Keratinocyte (primary cell): ENCODE results near the gene FABP1.

Experiments
- EZH2 ChIP-seq: IDR thresholded peaks from one replicate; pipeline ENCODE4 v1.6.1; 2012; ENCODE audit warnings: inconsistent platforms, mild to moderate bottlenecking, low read length, moderate library complexity
- TF ChIP-seq, protein P1 (sequence below), 3 experiments: IDR thresholded peaks in 1 of 3; conservative IDR thresholded peaks in 1 of 3; optimal IDR thresholded peaks in 1 of 3; 2 replicates in 2 of 3; 3 replicates in 1 of 3; pipeline versions ENCODE3 to v1.5.1; 2011; ENCODE audit warnings: low read length in 3 of 3, mild to moderate bottlenecking in 3 of 3, moderate library complexity in 2 of 3, control low read depth in 1 of 3, inconsistent platforms in 1 of 3; ENCODE audit not compliant: insufficient read depth in 2 of 3; ENCODE audit errors: extremely low read depth in 1 of 3

DNA sequence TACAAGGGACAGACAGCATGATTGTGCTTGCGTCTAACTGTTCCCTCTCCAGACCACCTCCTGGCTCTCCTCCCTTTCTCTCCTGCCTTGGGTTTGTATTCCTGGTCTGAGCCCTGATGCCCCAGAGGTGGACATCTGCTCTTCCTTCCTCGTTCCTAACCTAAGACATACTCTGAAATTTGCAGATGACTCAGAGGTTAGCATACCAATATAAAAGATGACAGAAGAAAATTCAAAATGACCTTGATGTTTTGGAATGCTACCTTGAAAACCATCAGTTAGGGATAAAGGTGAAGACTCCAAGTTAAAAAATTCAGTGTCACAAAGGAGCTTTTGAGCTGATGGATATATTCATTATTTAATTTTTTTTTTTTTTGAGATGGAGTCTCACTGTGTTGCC is 47.3 kb downstream of the FABP1 start:
- TF ChIP-seq, protein P1, sequence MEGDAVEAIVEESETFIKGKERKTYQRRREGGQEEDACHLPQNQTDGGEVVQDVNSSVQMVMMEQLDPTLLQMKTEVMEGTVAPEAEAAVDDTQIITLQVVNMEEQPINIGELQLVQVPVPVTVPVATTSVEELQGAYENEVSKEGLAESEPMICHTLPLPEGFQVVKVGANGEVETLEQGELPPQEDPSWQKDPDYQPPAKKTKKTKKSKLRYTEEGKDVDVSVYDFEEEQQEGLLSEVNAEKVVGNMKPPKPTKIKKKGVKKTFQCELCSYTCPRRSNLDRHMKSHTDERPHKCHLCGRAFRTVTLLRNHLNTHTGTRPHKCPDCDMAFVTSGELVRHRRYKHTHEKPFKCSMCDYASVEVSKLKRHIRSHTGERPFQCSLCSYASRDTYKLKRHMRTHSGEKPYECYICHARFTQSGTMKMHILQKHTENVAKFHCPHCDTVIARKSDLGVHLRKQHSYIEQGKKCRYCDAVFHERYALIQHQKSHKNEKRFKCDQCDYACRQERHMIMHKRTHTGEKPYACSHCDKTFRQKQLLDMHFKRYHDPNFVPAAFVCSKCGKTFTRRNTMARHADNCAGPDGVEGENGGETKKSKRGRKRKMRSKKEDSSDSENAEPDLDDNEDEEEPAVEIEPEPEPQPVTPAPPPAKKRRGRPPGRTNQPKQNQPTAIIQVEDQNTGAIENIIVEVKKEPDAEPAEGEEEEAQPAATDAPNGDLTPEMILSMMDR (optimal IDR thresholded peaks at IDR 0.05 in 1 of 3, IDR thresholded peaks at IDR 0.05 in 1 of 3, conservative IDR thresholded peaks at IDR 0.05 in 1 of 3; ENCODE audit: extremely low read depth in 1 of 3, insufficient read depth in 2 of 3, low read length in 3 of 3), result no peak
- TF ChIP-seq EZH2, result no peak
